Natural killer cell treated with Interleukin-12 subunit alpha and Interleukin-12 subunit beta and Interleukin-15 and Interleukin-18, amount 100 ng/mL, for 72 hours (primary cell): ENCODE results near the gene ZNF646. TPM values are rescaled to one million over a fixed set of nuclear protein-coding genes. Genes with fewer than 3 reads are reported as not detected.

Source experiments
- ATAC-seq, 2 donors: fragments of 150-1000 bp; cut with Tn5 transposase in 1 of 2; sonication (Bioruptor Pico), chemical (Tn5 transposase) in 1 of 2; 2 replicates each; pipeline ENCODE4 v1.10.0; 2021
- DNase-seq: peaks from one replicate; pipeline ENCODE4 v3.0.0; 2022; ENCODE audit warnings: low spot score
- H3K27ac Mint-ChIP-seq, 2 donors: 1 replicate in 1 of 2; 2 replicates in 1 of 2; pipeline ENCODE4 v1.8.0; 2022; ENCODE audit warnings: mixed read lengths in 2 of 2, mild to moderate bottlenecking in 1 of 2, moderate library complexity in 1 of 2
- H3K27me3 Mint-ChIP-seq, 2 donors: 1 replicate in 1 of 2; 2 replicates in 1 of 2; pipeline ENCODE4 v1.8.0; 2022; ENCODE audit warnings: mixed read lengths in 2 of 2
- H3K36me3 Mint-ChIP-seq: one replicate; pipeline ENCODE4 v1.8.0; 2022; ENCODE audit warnings: mixed read lengths
- H3K4me1 Mint-ChIP-seq, 2 donors: 1 replicate in 1 of 2; 2 replicates in 1 of 2; pipeline ENCODE4 v1.8.0; 2022; ENCODE audit warnings: low read depth in 2 of 2, mixed read lengths in 2 of 2, mild to moderate bottlenecking in 1 of 2
- H3K4me3 Mint-ChIP-seq: one replicate; pipeline ENCODE4 v1.8.0; 2022; ENCODE audit warnings: mixed read lengths
- H3K9me3 Mint-ChIP-seq: 2 replicates; pipeline ENCODE4 v1.8.0; 2022; ENCODE audit warnings: mixed read lengths
- total RNA-seq, 2 donors: library from RNA; stranded (reverse); gene quantifications; one replicate each; pipeline ENCODE4 v1.2.3, GENCODE V29; 2022

ZNF646 gene
- total RNA-seq, 2 donors from 2014 or later = 25.8 to 26.3 TPM

- Mint-ChIP-seq H3K36me3 (no peaks in the 10 kb centered on the region), H3K4me1 (peaks cover 6 to 9% of the 10 kb centered on the region in 2 donors), H3K27ac (no peak overlapping the region), H3K4me3 (no peak overlapping the region), H3K27me3 (no peaks in the 10 kb centered on the region), H3K9me3 (no peaks in the 10 kb centered on the region)
- no peak for DNase-seq
- peak in 1 of 2 donors; percentile 3 for ATAC-seq
Measured at GRCh38 chr16:31084584-31085302, 10.5 kb downstream of the ZNF646 start.

- ATAC-seq = no peak
- H3K27ac Mint-ChIP-seq = no peak overlapping the region
Measured at GRCh38 chr16:31085411-31085810, 11.2 kb downstream of the ZNF646 start.

GRCh38 chr16:31085873-31086628 lies 11.8 kb downstream of the ZNF646 start:
- H3K27ac Mint-ChIP-seq = no peak overlapping the region
- H3K9me3 Mint-ChIP-seq = no peaks in the 10 kb centered on the region
- H3K4me3 Mint-ChIP-seq = no peak overlapping the region
- H3K4me1 Mint-ChIP-seq = peaks cover 6 to 14% of the 10 kb centered on the region in 2 donors
- no peak for DNase-seq
- no peaks in the 10 kb centered on the region for H3K36me3 Mint-ChIP-seq
- no peak for ATAC-seq
- no peaks in the 10 kb centered on the region for H3K27me3 Mint-ChIP-seq

More at GRCh38 chr16:31085411-31085810, 11.2 kb downstream of the ZNF646 start:
- DNase-seq = no peak
- no peaks in the 10 kb centered on the region for H3K27me3 Mint-ChIP-seq
- H3K36me3 Mint-ChIP-seq = no peaks in the 10 kb centered on the region
- H3K4me1 Mint-ChIP-seq = peaks cover 6 to 9% of the 10 kb centered on the region in 2 donors
- H3K9me3 Mint-ChIP-seq = no peaks in the 10 kb centered on the region
- no peak overlapping the region for H3K4me3 Mint-ChIP-seq

GRCh38 chr16:31086629-31086906 lies 12.3 kb downstream of the ZNF646 start:
- Mint-ChIP-seq H3K36me3 (no peaks in the 10 kb centered on the region), H3K27ac (no peak overlapping the region)

GRCh38 chr16:31087481-31087880 lies 13.3 kb downstream of the ZNF646 start:
- H3K27ac Mint-ChIP-seq = no peak overlapping the region
- H3K27me3 Mint-ChIP-seq = no peaks in the 10 kb centered on the region
- DNase-seq = no peak
- no peaks in the 10 kb centered on the region for H3K36me3 Mint-ChIP-seq
- no peaks in the 10 kb centered on the region for H3K9me3 Mint-ChIP-seq
- ATAC-seq = no peak
- H3K4me3 Mint-ChIP-seq = no peak overlapping the region
- peaks cover under 1 to 9% of the 10 kb centered on the region in 2 donors for H3K4me1 Mint-ChIP-seq

More at GRCh38 chr16:31086629-31086906, 12.3 kb downstream of the ZNF646 start:
- DNase-seq (no peak), ATAC-seq (no peak)
- no peaks in the 10 kb centered on the region for H3K27me3 Mint-ChIP-seq
- H3K9me3 Mint-ChIP-seq = no peaks in the 10 kb centered on the region
- H3K4me1 Mint-ChIP-seq = peaks cover 6 to 14% of the 10 kb centered on the region in 2 donors
- H3K4me3 Mint-ChIP-seq = no peak overlapping the region

- Mint-ChIP-seq H3K36me3 (no peaks in the 10 kb centered on the region), H3K4me1 (peaks cover 0 to 8% of the 10 kb centered on the region in 2 donors), H3K9me3 (no peaks in the 10 kb centered on the region), H3K27me3 (no peaks in the 10 kb centered on the region), H3K4me3 (no peak overlapping the region), H3K27ac (no peak overlapping the region)
- ATAC-seq (no peak), DNase-seq (no peak)
Measured at GRCh38 chr16:31087971-31088370, 13.7 kb downstream of the ZNF646 start.

- no peak for DNase-seq
- no peaks in the 10 kb centered on the region for H3K9me3 Mint-ChIP-seq
- no peaks in the 10 kb centered on the region for H3K27me3 Mint-ChIP-seq
- H3K4me3 Mint-ChIP-seq = no peak within 1 kb of the TSS
- H3K36me3 Mint-ChIP-seq = no peaks in the 10 kb centered on the region
- no peak for ATAC-seq
- H3K27ac Mint-ChIP-seq = peak within 1 kb of the TSS in 1 of 2 donors; percentile 63
- peaks cover 0 to 10% of the 10 kb centered on the region in 2 donors for H3K4me1 Mint-ChIP-seq
Measured at GRCh38 chr16:31088459-31089183, 14.4 kb downstream of the ZNF646 start, which contains the start of gene PRSS53. Gene PRSS53 (minus strand): TSS chr16:31088943. CDS start chr16:31088809, 134 bp downstream.

GRCh38 chr16:31089199-31089598 lies 15.0 kb downstream of the ZNF646 start:
- ATAC-seq (no peak), DNase-seq (no peak)
- Mint-ChIP-seq H3K27me3 (no peaks in the 10 kb centered on the region), H3K36me3 (no peaks in the 10 kb centered on the region), H3K4me1 (peaks cover 5 to 15% of the 10 kb centered on the region in 2 donors), H3K9me3 (no peaks in the 10 kb centered on the region), H3K4me3 (no peak overlapping the region), H3K27ac (peak overlapping the region in 1 of 2 donors; percentile 63)

GRCh38 chr16:31090540-31090939 lies 16.3 kb downstream of the ZNF646 start:
- no peak for ATAC-seq
- H3K27ac Mint-ChIP-seq = no peak overlapping the region
- H3K36me3 Mint-ChIP-seq = no peaks in the 10 kb centered on the region
- no peaks in the 10 kb centered on the region for H3K9me3 Mint-ChIP-seq
- no peak overlapping the region for H3K4me3 Mint-ChIP-seq
- no peaks in the 10 kb centered on the region for H3K27me3 Mint-ChIP-seq
- no peak for DNase-seq
- H3K4me1 Mint-ChIP-seq = peaks cover 11 to 17% of the 10 kb centered on the region in 2 donors

GRCh38 chr16:31092330-31092729 lies 18.1 kb downstream of the ZNF646 start:
- no peaks in the 10 kb centered on the region for H3K9me3 Mint-ChIP-seq
- no peaks in the 10 kb centered on the region for H3K27me3 Mint-ChIP-seq
- H3K4me1 Mint-ChIP-seq = peaks cover 21 to 24% of the 10 kb centered on the region in 2 donors
- no peaks in the 10 kb centered on the region for H3K36me3 Mint-ChIP-seq
- ATAC-seq (no peak), DNase-seq (no peak)
- peak overlapping the region; percentile 27 for H3K4me3 Mint-ChIP-seq
- no peak overlapping the region for H3K27ac Mint-ChIP-seq

GRCh38 chr16:31093132-31093703 lies 19.0 kb downstream of the ZNF646 start:
- no peak for ATAC-seq
- Mint-ChIP-seq H3K9me3 (no peaks in the 10 kb centered on the region), H3K4me1 (peaks cover 21 to 24% of the 10 kb centered on the region in 2 donors), H3K4me3 (no peak overlapping the region), H3K36me3 (no peaks in the 10 kb centered on the region), H3K27ac (no peak overlapping the region), H3K27me3 (no peaks in the 10 kb centered on the region)
- no peak for DNase-seq

GRCh38 chr16:31094088-31094423 lies 19.8 kb downstream of the ZNF646 start:
- no peak for DNase-seq
- H3K9me3 Mint-ChIP-seq = no peaks in the 10 kb centered on the region
- peaks cover 21 to 24% of the 10 kb centered on the region in 2 donors for H3K4me1 Mint-ChIP-seq
- peak overlapping the region; percentile 69 to 83 for H3K27ac Mint-ChIP-seq
- peak overlapping the region; percentile 88 for H3K4me3 Mint-ChIP-seq
- no peaks in the 10 kb centered on the region for H3K36me3 Mint-ChIP-seq
- ATAC-seq = no peak
- H3K27me3 Mint-ChIP-seq = no peaks in the 10 kb centered on the region

- DNase-seq (peak; percentile 93), ATAC-seq (peak; percentile 92 to 95)
- H3K4me1 Mint-ChIP-seq = peaks cover 21 to 24% of the 10 kb centered on the region in 2 donors
- peak within 1 kb of the TSS; percentile 69 to 83 for H3K27ac Mint-ChIP-seq
- H3K27me3 Mint-ChIP-seq = no peaks in the 10 kb centered on the region
- H3K36me3 Mint-ChIP-seq = no peaks in the 10 kb centered on the region
- no peaks in the 10 kb centered on the region for H3K9me3 Mint-ChIP-seq
- peak within 1 kb of the TSS; percentile 88 for H3K4me3 Mint-ChIP-seq
Measured at GRCh38 chr16:31094424-31095120, 20.4 kb downstream of the ZNF646 start, which contains the start of gene VKORC1. Gene VKORC1 (minus strand): TSS chr16:31094797. CDS start chr16:31094729, 68 bp downstream.
